GM23338 (cell line): ENCODE results near the gene KCNN3. TPM values are rescaled to one million over a fixed set of nuclear protein-coding genes. Genes with fewer than 3 reads are reported as not detected.

ENCODE experiments used
- ATAC-seq: fragments of 200-7000 bp; cut with Tn5 transposase; 3 replicates; pipeline ENCODE4 v1.9.1; 2020
- DNase-seq: peaks from one replicate; pipeline ENCODE4 v3.0.0-alpha.2; 2015; ENCODE audit warnings: low spot score
- H2AFZ ChIP-seq: fragments of 200-600 bp; sonication (generic); 2 replicates; pipeline ENCODE4 v1.8.0; 2016; ENCODE audit warnings: antibody characterized with exemption, mild to moderate bottlenecking, moderate library complexity
- H3F3A ChIP-seq: fragments of 200-600 bp; sonication (generic); replicated peaks from 2 replicates; pipeline ENCODE4 v1.8.0; 2017; ENCODE audit warnings: antibody characterized with exemption, mixed run types, low read depth
- H3K27ac ChIP-seq: fragments of 200-600 bp; sonication (generic); 2 replicates; pipeline ENCODE4 v1.6.1; 2016; ENCODE audit warnings: low read depth
- H3K27me3 ChIP-seq: fragments of 200-600 bp; sonication (generic); 2 replicates; pipeline ENCODE4 v1.8.0; 2016; ENCODE audit warnings: mild to moderate bottlenecking, mixed run types, moderate library complexity; ENCODE audit not compliant: insufficient read depth
- H3K36me3 ChIP-seq: fragments of 200-600 bp; sonication (generic); 2 replicates; pipeline ENCODE4 v1.8.0; 2016; ENCODE audit warnings: mild to moderate bottlenecking; ENCODE audit not compliant: insufficient read depth
- H3K4me1 ChIP-seq: fragments of 200-600 bp; sonication (generic); 2 replicates; pipeline ENCODE4 v1.8.0; 2016; ENCODE audit warnings: mild to moderate bottlenecking, moderate library complexity; ENCODE audit not compliant: insufficient read depth
- H3K4me2 ChIP-seq: fragments of 200-600 bp; sonication (generic); 2 replicates; pipeline ENCODE4 v1.7.1; 2017; ENCODE audit warnings: mixed run types
- H3K4me3 ChIP-seq: fragments of 200-600 bp; sonication (generic); 2 replicates; pipeline ENCODE4 v1.6.1; 2016; ENCODE audit warnings: mixed run types
- H3K79me2 ChIP-seq: fragments of 200-600 bp; sonication (generic); replicated peaks from 2 replicates; pipeline ENCODE4 v1.8.0; 2017; ENCODE audit warnings: mild to moderate bottlenecking; ENCODE audit not compliant: insufficient read depth
- H3K9me2 ChIP-seq: fragments of 200-600 bp; sonication (generic); 2 replicates; pipeline ENCODE4 v1.8.0; 2017; ENCODE audit not compliant: insufficient read depth
- H4K20me1 ChIP-seq: fragments of 200-600 bp; sonication (generic); replicated peaks from 2 replicates; pipeline ENCODE4 v1.8.0; 2017; ENCODE audit warnings: mild to moderate bottlenecking; ENCODE audit not compliant: insufficient read depth
- H3K27ac Mint-ChIP-seq: 2 replicates; pipeline ENCODE4 v1.8.0; 2020; ENCODE audit warnings: inconsistent platforms, mild to moderate bottlenecking, moderate library complexity, mixed read lengths
- H3K27me3 Mint-ChIP-seq: 3 replicates; pipeline ENCODE4 v1.8.0; 2022; ENCODE audit warnings: low read depth, mild to moderate bottlenecking, moderate library complexity, mixed read lengths, inconsistent platforms; ENCODE audit not compliant: insufficient read depth, poor library complexity
- H3K36me3 Mint-ChIP-seq: 3 replicates; pipeline ENCODE4 v1.8.0; 2021; ENCODE audit warnings: low read depth, mild to moderate bottlenecking, inconsistent platforms, moderate library complexity, mixed read lengths
- H3K4me1 Mint-ChIP-seq: 3 replicates; pipeline ENCODE4 v1.8.0; 2020; ENCODE audit warnings: mild to moderate bottlenecking, inconsistent platforms, mixed read lengths
- H3K4me3 Mint-ChIP-seq: 3 replicates; pipeline ENCODE4 v1.8.0; 2021; ENCODE audit warnings: moderate library complexity, mild to moderate bottlenecking, inconsistent platforms, mixed read lengths
- H3K9me3 Mint-ChIP-seq: 3 replicates; pipeline ENCODE4 v1.8.0; 2020; ENCODE audit warnings: moderate library complexity, mild to moderate bottlenecking, inconsistent platforms, mixed read lengths
- CREB1 ChIP-seq: fragments of 250-450 bp; sonication (Bioruptor Pico); IDR thresholded peaks from 2 replicates; pipeline ENCODE4 v1.5.0; 2020; ENCODE audit warnings: low read depth, mild to moderate bottlenecking, moderate library complexity
- CTCF ChIP-seq, 2 experiments: fragments of 200-600 bp in 1 of 2; sonication (generic) in 1 of 2; conservative IDR thresholded peaks; 2 replicates each; pipeline versions ENCODE4 v1.5.1 to v1.6.1; 2016 to 2017; ENCODE audit warnings: antibody characterized with exemption in 2 of 2, low read depth in 2 of 2, mild to moderate bottlenecking in 2 of 2, moderate library complexity in 1 of 2
- ETS1 ChIP-seq: IDR thresholded peaks from 2 replicates; pipeline ENCODE4 v1.6.1; 2016; ENCODE audit warnings: antibody characterized with exemption
- EZH2 ChIP-seq: fragments of 200-600 bp; sonication (generic); IDR thresholded peaks from one replicate; pipeline ENCODE4 v1.8.0; 2017; ENCODE audit warnings: antibody characterized with exemption, mild to moderate bottlenecking, low read depth; ENCODE audit not compliant: unreplicated experiment
- EZH2phosphoT487 ChIP-seq: fragments of 200-600 bp; sonication (generic); IDR thresholded peaks from one replicate; pipeline ENCODE4 v1.8.1; 2018; ENCODE audit warnings: antibody characterized with exemption; ENCODE audit not compliant: unreplicated experiment
- JUNB ChIP-seq: IDR thresholded peaks from one replicate; pipeline ENCODE4 v1.6.1; 2016; ENCODE audit warnings: antibody characterized with exemption; ENCODE audit not compliant: unreplicated experiment
- POLR2AphosphoS5 ChIP-seq: IDR thresholded peaks from 2 replicates; pipeline ENCODE4 v1.6.1; 2016; ENCODE audit warnings: antibody characterized with exemption, low read depth
- REST ChIP-seq: IDR thresholded peaks from one replicate; pipeline ENCODE4 v1.6.1; 2018; ENCODE audit warnings: antibody characterized with exemption; ENCODE audit not compliant: unreplicated experiment
- STAT1 ChIP-seq: IDR thresholded peaks from one replicate; pipeline ENCODE4 v1.6.1; 2016; ENCODE audit warnings: antibody characterized with exemption; ENCODE audit not compliant: unreplicated experiment
- ZNF114 ChIP-seq: fragments of 250-450 bp; sonication (Bioruptor Pico); IDR thresholded peaks from 2 replicates; pipeline ENCODE4 v1.5.0; 2020; ENCODE audit warnings: mild to moderate bottlenecking, moderate library complexity
- ZNF331 ChIP-seq: fragments of 250-450 bp; sonication (Bioruptor Pico); IDR thresholded peaks from 2 replicates; pipeline ENCODE4 v1.5.0; 2020; ENCODE audit warnings: low read depth, mild to moderate bottlenecking, moderate library complexity
- polyA plus RNA-seq: library from polyadenylated mRNA; unstranded; fragments of >200 nt; fragmentation: Nextera tagmentation; extraction: Ambion mirVana; gene quantifications from 2 replicates; pipeline ENCODE4 v1.2.1, GENCODE V29; 2016
- total RNA-seq: library from RNA; depleted of rRNA; stranded (reverse); fragments of >200 nt; shearing (Covaris generic); gene quantifications from 2 replicates; pipeline ENCODE4 v1.2.3, GENCODE V29; 2014

The KCNN3 gene
- total and polyA plus RNA-seq, 2 experiments from 2014 or later, result 1.9 to 3.0 TPM

- no peaks in the 10 kb centered on the region for H3K36me3 Mint-ChIP-seq
- no peaks in the 10 kb centered on the region for H4K20me1 ChIP-seq
- H3K4me3 ChIP-seq, result no peak overlapping the region
Measured at GRCh38 chr1:154819628-154820590, 50.2 kb downstream of the KCNN3 start.

GRCh38 chr1:154818911-154819310 is 51.2 kb downstream of the KCNN3 start:
- Histone ChIP-seq H3K27ac (no peak overlapping the region), H3K36me3 (no peaks in the 10 kb centered on the region), H2AFZ (no peak overlapping the region), H3K4me1 (0 out of 2 replicates have a peak, but pooled peaks cover 8% of the 10 kb centered on the region), H3K27me3 (no peaks in the 10 kb centered on the region), H4K20me1 (no peaks in the 10 kb centered on the region), H3K4me3 (no peak overlapping the region), H3K9me2 (no peaks in the 10 kb centered on the region; the same call in 1 of the 2 replicates), H3K4me2 (no peak overlapping the region), H3F3A (no peaks in the 10 kb centered on the region), H3K79me2 (no peaks in the 10 kb centered on the region)
- no peak overlapping the region for H3K27ac Mint-ChIP-seq
- H3K4me3 Mint-ChIP-seq, result no peak overlapping the region
- no peaks in the 10 kb centered on the region; the same call in 2 of the 3 replicates for H3K9me3 Mint-ChIP-seq
- ATAC-seq (no peak), DNase-seq (no peak)
- H3K36me3 Mint-ChIP-seq, result no peaks in the 10 kb centered on the region
- TF ChIP-seq ZNF114, result no peak
- TF ChIP-seq POLR2AphosphoS5, result no peak
- TF ChIP-seq EZH2, result no peak
- TF ChIP-seq ETS1, result no peak
- no peak for TF ChIP-seq ZNF331
- TF ChIP-seq EZH2phosphoT487, result no peak
- no peak for TF ChIP-seq CREB1 (CRISPR knock-in tag)
- no peak for TF ChIP-seq JUNB
- no peak for TF ChIP-seq REST
- no peak for TF ChIP-seq CTCF (conservative IDR thresholded peaks at IDR 0.05; ENCODE audit: low read depth in 2 of 2)
- TF ChIP-seq STAT1, result no peak
- peaks cover 20% of the 10 kb centered on the region for H3K4me1 Mint-ChIP-seq
- peaks cover 5% of the 10 kb centered on the region for H3K27me3 Mint-ChIP-seq

More at GRCh38 chr1:154819628-154820590, 50.2 kb downstream of the KCNN3 start:
- no peak overlapping the region for H3K27ac ChIP-seq
- no peaks in the 10 kb centered on the region for H3K27me3 ChIP-seq
- no peak overlapping the region for H2AFZ ChIP-seq
- no peaks in the 10 kb centered on the region for H3F3A ChIP-seq
- peak; percentile 94 for ATAC-seq
- no peak overlapping the region for H3K4me3 Mint-ChIP-seq
- no peaks in the 10 kb centered on the region for H3K9me3 Mint-ChIP-seq
- H3K27ac Mint-ChIP-seq, result 0 out of 2 replicates have a peak overlapping the region, but pooled peaks have one; percentile 19
- 0 out of 2 replicates have a peak, but pooled peaks cover 8% of the 10 kb centered on the region for H3K4me1 ChIP-seq
- no peak overlapping the region for H3K4me2 ChIP-seq
- no peaks in the 10 kb centered on the region for H3K36me3 ChIP-seq
- TF ChIP-seq CTCF (conservative IDR thresholded peaks at IDR 0.05; ENCODE audit: low read depth in 2 of 2) (peak; percentile 53 to 74), CREB1 (CRISPR knock-in tag) (no peak)
- H3K4me1 Mint-ChIP-seq, result peaks cover 16% of the 10 kb centered on the region
- DNase-seq, result peak; percentile 72
- peaks cover 5% of the 10 kb centered on the region for H3K27me3 Mint-ChIP-seq
- H3K79me2 ChIP-seq, result no peaks in the 10 kb centered on the region
- H3K9me2 ChIP-seq, result no peaks in the 10 kb centered on the region; the same call in 1 of the 2 replicates
